HepG2 (cell line): ENCODE data around the gene NACC2. TPM values are rescaled to one million over a fixed set of nuclear protein-coding genes. Genes with fewer than 3 reads are reported as not detected.

ENCODE experiments used
- ATAC-seq: fragments of 200-7000 bp; cut with Tn5 transposase; 3 replicates; pipeline ENCODE4 v1.9.1; 2020; ENCODE audit warnings: mild to moderate bottlenecking, moderate library complexity
- BruUV-seq: library from RNA; stranded (reverse); fragments of 400-500 nt; replicated peaks from 2 replicates; lab custom pipeline; 2021; lab: Mats Ljungman, UMichigan
- CTCF ChIA-PET: fragments of 300-600 bp; formaldehyde crosslinking; extraction: SDS; loops from one replicate; lab custom pipeline; 2021; ENCODE audit warnings: low total read pairs, inconsistent platforms, low intra/inter-chr PET ratio; lab: Yijun Ruan, JAX
- POLR2A ChIA-PET: fragments of 350-600 bp; sonication (Branson Sonifier 250); formaldehyde crosslinking; loops from one replicate; lab custom pipeline; 2020; ENCODE audit warnings: antibody characterized with exemption, inconsistent platforms; lab: Yijun Ruan, JAX
- DNase-seq: peaks from one replicate; pipeline ENCODE4 v3.0.0-alpha.2; 2015; ENCODE audit warnings: low spot score
- FAIRE-seq: peaks from 3 replicates; lab custom pipeline; 2011; peaks lifted over from hg19 to GRCh38; lab: Jason Lieb, UNC
- H2AFZ ChIP-seq: one replicate; pipeline ENCODE4 v1.6.1; 2011; ENCODE audit warnings: low read length, inconsistent platforms
- H3K27ac ChIP-seq: fragments of 300-600 bp; 3 replicates; pipeline ENCODE4 v1.8.0; 2011; ENCODE audit warnings: mixed run types, mild to moderate bottlenecking, mixed read lengths, low read length, inconsistent platforms; ENCODE audit not compliant: insufficient read depth; ENCODE audit errors: extremely low read length
- H3K27me3 ChIP-seq, 2 experiments: fragments of 200-600 bp in 1 of 2; 2 replicates in 1 of 2; 3 replicates in 1 of 2; pipeline versions ENCODE4 v1.6.0 to v1.8.0; 2011; ENCODE audit warnings: low read length in 2 of 2, mild to moderate bottlenecking in 2 of 2, moderate library complexity in 2 of 2, inconsistent platforms in 1 of 2; ENCODE audit not compliant: insufficient read depth in 2 of 2, control insufficient read depth in 1 of 2
- H3K36me3 ChIP-seq, 2 experiments: fragments of 200-600 bp in 1 of 2; replicated peaks in 1 of 2; 2 replicates in 1 of 2; 3 replicates in 1 of 2; pipeline versions ENCODE4 v1.5.1 to v1.8.0; 2011; ENCODE audit warnings: low read length in 2 of 2, inconsistent platforms in 1 of 2; ENCODE audit not compliant: insufficient read depth in 2 of 2, control insufficient read depth in 1 of 2
- H3K4me1 ChIP-seq: 2 replicates; pipeline ENCODE4 v1.5.1; 2012; ENCODE audit warnings: low read length, inconsistent platforms; ENCODE audit not compliant: insufficient read depth
- H3K4me2 ChIP-seq: 2 replicates; pipeline ENCODE4 v1.6.0; 2011; ENCODE audit warnings: low read depth, low read length, inconsistent platforms
- H3K4me3 ChIP-seq, 3 experiments: fragments of 200-600 bp in 1 of 3; sonication (generic), shearing (Covaris generic) in 1 of 3; replicated peaks in 1 of 3; 2 replicates each; pipeline ENCODE4 v1.5.1; 2011 to 2016; ENCODE audit warnings: low read length in 3 of 3, inconsistent platforms in 2 of 3, low read depth in 2 of 3, mild to moderate bottlenecking in 2 of 3, control low read depth in 1 of 3, mixed read lengths in 1 of 3; ENCODE audit not compliant: insufficient read depth in 1 of 3
- H3K79me2 ChIP-seq: one replicate; pipeline ENCODE4 v1.6.1; 2011; ENCODE audit warnings: low read length, inconsistent platforms; ENCODE audit not compliant: insufficient read depth
- H3K9ac ChIP-seq: 2 replicates; pipeline ENCODE4 v1.6.0; 2011; ENCODE audit warnings: mild to moderate bottlenecking, low read depth, low read length, inconsistent platforms; ENCODE audit not compliant: insufficient read depth
- H3K9me3 ChIP-seq: 2 replicates; pipeline ENCODE4 v1.5.1; 2012; ENCODE audit warnings: mild to moderate bottlenecking, low read length
- H4K20me1 ChIP-seq: 2 replicates; pipeline ENCODE4 v1.6.0; 2011; ENCODE audit warnings: inconsistent platforms, mild to moderate bottlenecking, low read length, moderate library complexity; ENCODE audit not compliant: insufficient read depth
- AGO1 ChIP-seq: fragments of 200-400 bp; formaldehyde crosslinking; IDR thresholded peaks from 2 replicates; pipeline ENCODE4 v1.6.1; 2017; ENCODE audit warnings: mild to moderate bottlenecking, low read depth, low read length, moderate library complexity; ENCODE audit not compliant: poor library complexity, severe bottlenecking
- ATF7 ChIP-seq, 2 experiments: fragments of 450-650 bp in 1 of 2; sonication (generic) in 1 of 2; formaldehyde crosslinking in 1 of 2; IDR thresholded peaks; 2 replicates each; pipeline versions ENCODE4 v1.4.0 to v1.6.1; 2016 to 2020; ENCODE audit warnings: antibody characterized with exemption in 1 of 2, mild to moderate bottlenecking in 1 of 2, missing genetic modification reagents in 1 of 2
- RCOR2 ChIP-seq: IDR thresholded peaks from 2 replicates; pipeline ENCODE4 v1.6.1; 2016; ENCODE audit warnings: missing biosample characterization, missing genetic modification reagents
- ZFX ChIP-seq: sonication (generic); formaldehyde crosslinking; IDR thresholded peaks from 2 replicates; pipeline ENCODE4 v1.4.0; 2020; ENCODE audit warnings: mild to moderate bottlenecking, low read depth, missing genetic modification reagents, moderate library complexity
- ZNF224 ChIP-seq: sonication (generic); formaldehyde crosslinking; IDR thresholded peaks from 2 replicates; pipeline ENCODE4 v1.5.0; 2020; ENCODE audit warnings: mild to moderate bottlenecking, missing genetic modification reagents
- ZNF282 ChIP-seq: fragments of 450-650 bp; IDR thresholded peaks from 2 replicates; pipeline ENCODE4 v1.6.1; 2018; ENCODE audit not compliant: partially characterized antibody
- WGBS: methylation state at CpG from one replicate; pipeline ENCODE4 v1.1.6; 2017; ENCODE audit warnings: low lambda C conversion rate; 5-methylcytosine and 5-hydroxymethylcytosine counted together
- in situ Hi-C: cut with HindIII; loops from 2 replicates; pipeline ENCODE4 v1.10.0; 2017; ENCODE audit warnings: low pct_unique_long_range_greater_than_20kb; ENCODE audit not compliant: extremely low pct_ligation_motif_present
- intact Hi-C: fragments of 100-400 bp; cut with micrococcal nuclease; formaldehyde crosslinking; loops from one replicate; pipeline ENCODE4 v1.10.0; 2022; ENCODE audit not compliant: unreplicated experiment
- polyA plus RNA-seq, 8 experiments: library from polyadenylated mRNA; depleted of rRNA in 3 of 8; stranded (reverse) in 7 of 8; unstranded in 1 of 8; fragments of >200 nt; fragmentation: Illumina TruSeq in 4 of 8; extraction: Trizol in 4 of 8; gene quantifications; 2 replicates each; pipeline versions ENCODE4 v1.2.1 to v1.2.3, GENCODE V29; 2011 to 2016; ENCODE audit warnings: low read depth in 4 of 8, missing spikeins in 1 of 8, mixed read lengths in 1 of 8; ENCODE audit not compliant: insufficient read depth in 1 of 8
- total RNA-seq, 5 experiments: library from RNA; depleted of rRNA; stranded (reverse); fragments of >200 nt; fragmentation: Illumina TruSeq; extraction: Trizol; gene quantifications; 2 replicates each; pipeline ENCODE4 v1.2.3, GENCODE V29; 2016; ENCODE audit warnings: low read depth in 1 of 5

The NACC2 gene
- total and polyA plus RNA-seq, 2 of the 13 experiments (the other 11 are each of a cell fraction or from before 2014, with no cell fraction given): 5.9 to 12.3 TPM

GRCh38 chr9:136107953-136108647, 13.0 kb upstream of the NACC2 start:
- Histone ChIP-seq H3K4me2 (no peak overlapping the region), H3K36me3 (no peaks in the 10 kb centered on the region), H3K79me2 (no peaks in the 10 kb centered on the region), H3K9ac (no peak overlapping the region), H3K9me3 (no peaks in the 10 kb centered on the region), H2AFZ (no peak overlapping the region), H3K4me3 (no peak overlapping the region)
- intact Hi-C loops: no loop called here
- BruUV-seq: no TSS peak
- POLR2A ChIA-PET: no interaction called here
- no peak for TF ChIP-seq RCOR2 (CRISPR knock-in tag)
- TF ChIP-seq ATF7 (IDR thresholded peaks at IDR 0.05): 0 out of 2 replicates have a peak, but pooled peaks have one; percentile 26
- no peak for TF ChIP-seq ATF7 (CRISPR knock-in tag; IDR thresholded peaks at IDR 0.05)
- TF ChIP-seq, all 625 proteins: peak for 1
- H3K27ac ChIP-seq: no peak overlapping the region
- peaks cover 33% of the 10 kb centered on the region for H3K4me1 ChIP-seq
- CTCF ChIA-PET: no interaction called here
- DNase-seq (no peak), FAIRE-seq (no peak), ATAC-seq (no peak)
- peaks cover 6 to 26% of the 10 kb centered on the region in 2 experiments; a peak in 4 of 5 replicates for H3K27me3 ChIP-seq
- WGBS: 84% methylated on average over 18 of the region's 29 CpGs
- H4K20me1 ChIP-seq: no peaks in the 10 kb centered on the region
- in situ Hi-C loops: loop anchor here (10.0 kb wide), 1 partner anchor 143 kb away; the partner anchor contains the start of gene UBAC1

- TF ChIP-seq ZNF282: no peak
- TF ChIP-seq AGO1: peak; percentile 6
- TF ChIP-seq ZNF224 (CRISPR knock-in tag): no peak
- TF ChIP-seq ZFX: 0 out of 2 replicates have a peak, but pooled peaks have one; percentile 19
Observed at GRCh38 chr9:136107155-136107952, 12.3 kb upstream of the NACC2 start.

More at GRCh38 chr9:136107155-136107952, 12.3 kb upstream of the NACC2 start:
- in situ Hi-C loops: loop anchor here (10.0 kb wide), 1 partner anchor 143 kb away; the partner anchor contains the start of gene UBAC1
- no peak for DNase-seq
- intact Hi-C loops: no loop called here
- 75% methylated on average over 18 of the region's 29 CpGs for WGBS
- Histone ChIP-seq H3K4me3 (no peak overlapping the region), H3K4me2 (no peak overlapping the region), H3K27ac (no peak overlapping the region), H3K9ac (no peak overlapping the region), H4K20me1 (no peaks in the 10 kb centered on the region), H2AFZ (no peak overlapping the region), H3K9me3 (no peaks in the 10 kb centered on the region), H3K79me2 (no peaks in the 10 kb centered on the region), H3K4me1 (peaks cover 39% of the 10 kb centered on the region), H3K27me3 (peaks cover 6 to 28% of the 10 kb centered on the region in 2 experiments; a peak in 4 of 5 replicates), H3K36me3 (no peaks in the 10 kb centered on the region)
- no peak for FAIRE-seq
- ChIA-PET CTCF (no interaction called here), POLR2A (interaction anchor here (2.4 kb wide), 1 partner anchor 10 kb away, joined by 8 read pairs; no protein-coding TSS in a partner anchor)
- BruUV-seq: no TSS peak
- no peak for ATAC-seq
